ENCODE data around the gene HEBP2. TPM values are rescaled to one million over a fixed set of nuclear protein-coding genes. Genes with fewer than 3 reads are reported as not detected.

The HEBP2 gene
- total and polyA plus RNA-seq, 2 experiments from 2014 or later: 25.6 to 118 TPM

DNA sequence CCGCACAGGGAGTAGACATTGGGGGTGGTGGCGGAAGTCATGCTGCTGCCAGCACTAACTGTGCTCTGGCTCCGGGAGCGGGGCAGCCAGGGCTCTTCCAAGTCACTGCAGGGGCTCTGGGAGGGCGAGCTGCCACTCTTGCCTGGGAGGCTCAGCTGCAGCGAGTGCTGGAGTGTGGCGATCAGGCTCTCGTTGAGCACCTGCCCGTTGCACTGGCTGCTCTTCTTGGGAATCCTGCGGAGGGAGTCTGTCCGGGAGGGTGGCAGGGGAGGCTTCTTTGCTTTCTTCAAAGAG lies 28.0 kb downstream of the HEBP2 start:
- Histone ChIP-seq H3F3A (replicated peaks; ENCODE audit: low read depth) (0 out of 2 replicates have a peak, but pooled peaks cover 7% of the 10 kb centered on the region), H3K4me3 (no peak overlapping the region), H3K4me1 (ENCODE audit: insufficient read depth) (no peaks in the 10 kb centered on the region), H3K9me2 (ENCODE audit: insufficient read depth) (no peaks in the 10 kb centered on the region; the same call in 1 of the 2 replicates), H3K36me3 (ENCODE audit: insufficient read depth) (no peaks in the 10 kb centered on the region), H3K27ac (ENCODE audit: low read depth) (no peak overlapping the region), H4K20me1 (replicated peaks; ENCODE audit: insufficient read depth) (no peaks in the 10 kb centered on the region), H3K4me2 (no peak overlapping the region), H2AFZ (no peak overlapping the region), H3K79me2 (replicated peaks; ENCODE audit: insufficient read depth) (no peaks in the 10 kb centered on the region), H3K27me3 (ENCODE audit: insufficient read depth) (no peaks in the 10 kb centered on the region)
- Mint-ChIP-seq H3K27ac (no peak overlapping the region), H3K4me1 (peaks cover 19% of the 10 kb centered on the region), H3K9me3 (no peaks in the 10 kb centered on the region), H3K27me3 (ENCODE audit: insufficient read depth, low read depth, poor library complexity) (peaks cover 2% of the 10 kb centered on the region), H3K36me3 (ENCODE audit: low read depth) (peaks cover 8% of the 10 kb centered on the region; the same call in 1 of the 3 replicates), H3K4me3 (no peak overlapping the region)
- ATAC-seq: no peak
- no peak for DNase-seq (ENCODE audit: low spot score)
- TF ChIP-seq EZH2phosphoT487 (IDR thresholded peaks at IDR 0.05; ENCODE audit: unreplicated experiment) (no peak), POLR2AphosphoS5 (IDR thresholded peaks at IDR 0.05; ENCODE audit: low read depth) (no peak), CREB1 (CRISPR knock-in tag; IDR thresholded peaks at IDR 0.05; ENCODE audit: low read depth) (no peak), JUNB (IDR thresholded peaks at IDR 0.05; ENCODE audit: unreplicated experiment) (no peak), NANOG (IDR thresholded peaks at IDR 0.05; ENCODE audit: borderline replicate concordance) (no peak), EZH2 (IDR thresholded peaks at IDR 0.05; ENCODE audit: low read depth, unreplicated experiment) (no peak), ZNF114 (CRISPR knock-in tag; IDR thresholded peaks at IDR 0.05) (no peak)
- TF ChIP-seq, protein P1, sequence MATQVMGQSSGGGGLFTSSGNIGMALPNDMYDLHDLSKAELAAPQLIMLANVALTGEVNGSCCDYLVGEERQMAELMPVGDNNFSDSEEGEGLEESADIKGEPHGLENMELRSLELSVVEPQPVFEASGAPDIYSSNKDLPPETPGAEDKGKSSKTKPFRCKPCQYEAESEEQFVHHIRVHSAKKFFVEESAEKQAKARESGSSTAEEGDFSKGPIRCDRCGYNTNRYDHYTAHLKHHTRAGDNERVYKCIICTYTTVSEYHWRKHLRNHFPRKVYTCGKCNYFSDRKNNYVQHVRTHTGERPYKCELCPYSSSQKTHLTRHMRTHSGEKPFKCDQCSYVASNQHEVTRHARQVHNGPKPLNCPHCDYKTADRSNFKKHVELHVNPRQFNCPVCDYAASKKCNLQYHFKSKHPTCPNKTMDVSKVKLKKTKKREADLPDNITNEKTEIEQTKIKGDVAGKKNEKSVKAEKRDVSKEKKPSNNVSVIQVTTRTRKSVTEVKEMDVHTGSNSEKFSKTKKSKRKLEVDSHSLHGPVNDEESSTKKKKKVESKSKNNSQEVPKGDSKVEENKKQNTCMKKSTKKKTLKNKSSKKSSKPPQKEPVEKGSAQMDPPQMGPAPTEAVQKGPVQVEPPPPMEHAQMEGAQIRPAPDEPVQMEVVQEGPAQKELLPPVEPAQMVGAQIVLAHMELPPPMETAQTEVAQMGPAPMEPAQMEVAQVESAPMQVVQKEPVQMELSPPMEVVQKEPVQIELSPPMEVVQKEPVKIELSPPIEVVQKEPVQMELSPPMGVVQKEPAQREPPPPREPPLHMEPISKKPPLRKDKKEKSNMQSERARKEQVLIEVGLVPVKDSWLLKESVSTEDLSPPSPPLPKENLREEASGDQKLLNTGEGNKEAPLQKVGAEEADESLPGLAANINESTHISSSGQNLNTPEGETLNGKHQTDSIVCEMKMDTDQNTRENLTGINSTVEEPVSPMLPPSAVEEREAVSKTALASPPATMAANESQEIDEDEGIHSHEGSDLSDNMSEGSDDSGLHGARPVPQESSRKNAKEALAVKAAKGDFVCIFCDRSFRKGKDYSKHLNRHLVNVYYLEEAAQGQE (IDR thresholded peaks at IDR 0.05; ENCODE audit: unreplicated experiment): no peak
- TF ChIP-seq, protein P2, sequence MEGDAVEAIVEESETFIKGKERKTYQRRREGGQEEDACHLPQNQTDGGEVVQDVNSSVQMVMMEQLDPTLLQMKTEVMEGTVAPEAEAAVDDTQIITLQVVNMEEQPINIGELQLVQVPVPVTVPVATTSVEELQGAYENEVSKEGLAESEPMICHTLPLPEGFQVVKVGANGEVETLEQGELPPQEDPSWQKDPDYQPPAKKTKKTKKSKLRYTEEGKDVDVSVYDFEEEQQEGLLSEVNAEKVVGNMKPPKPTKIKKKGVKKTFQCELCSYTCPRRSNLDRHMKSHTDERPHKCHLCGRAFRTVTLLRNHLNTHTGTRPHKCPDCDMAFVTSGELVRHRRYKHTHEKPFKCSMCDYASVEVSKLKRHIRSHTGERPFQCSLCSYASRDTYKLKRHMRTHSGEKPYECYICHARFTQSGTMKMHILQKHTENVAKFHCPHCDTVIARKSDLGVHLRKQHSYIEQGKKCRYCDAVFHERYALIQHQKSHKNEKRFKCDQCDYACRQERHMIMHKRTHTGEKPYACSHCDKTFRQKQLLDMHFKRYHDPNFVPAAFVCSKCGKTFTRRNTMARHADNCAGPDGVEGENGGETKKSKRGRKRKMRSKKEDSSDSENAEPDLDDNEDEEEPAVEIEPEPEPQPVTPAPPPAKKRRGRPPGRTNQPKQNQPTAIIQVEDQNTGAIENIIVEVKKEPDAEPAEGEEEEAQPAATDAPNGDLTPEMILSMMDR (conservative IDR thresholded peaks at IDR 0.05; ENCODE audit: low read depth in 2 of 2): no peak
- TF ChIP-seq, protein P3, sequence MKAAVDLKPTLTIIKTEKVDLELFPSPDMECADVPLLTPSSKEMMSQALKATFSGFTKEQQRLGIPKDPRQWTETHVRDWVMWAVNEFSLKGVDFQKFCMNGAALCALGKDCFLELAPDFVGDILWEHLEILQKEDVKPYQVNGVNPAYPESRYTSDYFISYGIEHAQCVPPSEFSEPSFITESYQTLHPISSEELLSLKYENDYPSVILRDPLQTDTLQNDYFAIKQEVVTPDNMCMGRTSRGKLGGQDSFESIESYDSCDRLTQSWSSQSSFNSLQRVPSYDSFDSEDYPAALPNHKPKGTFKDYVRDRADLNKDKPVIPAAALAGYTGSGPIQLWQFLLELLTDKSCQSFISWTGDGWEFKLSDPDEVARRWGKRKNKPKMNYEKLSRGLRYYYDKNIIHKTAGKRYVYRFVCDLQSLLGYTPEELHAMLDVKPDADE (IDR thresholded peaks at IDR 0.05): no peak
- TF ChIP-seq, protein P4, sequence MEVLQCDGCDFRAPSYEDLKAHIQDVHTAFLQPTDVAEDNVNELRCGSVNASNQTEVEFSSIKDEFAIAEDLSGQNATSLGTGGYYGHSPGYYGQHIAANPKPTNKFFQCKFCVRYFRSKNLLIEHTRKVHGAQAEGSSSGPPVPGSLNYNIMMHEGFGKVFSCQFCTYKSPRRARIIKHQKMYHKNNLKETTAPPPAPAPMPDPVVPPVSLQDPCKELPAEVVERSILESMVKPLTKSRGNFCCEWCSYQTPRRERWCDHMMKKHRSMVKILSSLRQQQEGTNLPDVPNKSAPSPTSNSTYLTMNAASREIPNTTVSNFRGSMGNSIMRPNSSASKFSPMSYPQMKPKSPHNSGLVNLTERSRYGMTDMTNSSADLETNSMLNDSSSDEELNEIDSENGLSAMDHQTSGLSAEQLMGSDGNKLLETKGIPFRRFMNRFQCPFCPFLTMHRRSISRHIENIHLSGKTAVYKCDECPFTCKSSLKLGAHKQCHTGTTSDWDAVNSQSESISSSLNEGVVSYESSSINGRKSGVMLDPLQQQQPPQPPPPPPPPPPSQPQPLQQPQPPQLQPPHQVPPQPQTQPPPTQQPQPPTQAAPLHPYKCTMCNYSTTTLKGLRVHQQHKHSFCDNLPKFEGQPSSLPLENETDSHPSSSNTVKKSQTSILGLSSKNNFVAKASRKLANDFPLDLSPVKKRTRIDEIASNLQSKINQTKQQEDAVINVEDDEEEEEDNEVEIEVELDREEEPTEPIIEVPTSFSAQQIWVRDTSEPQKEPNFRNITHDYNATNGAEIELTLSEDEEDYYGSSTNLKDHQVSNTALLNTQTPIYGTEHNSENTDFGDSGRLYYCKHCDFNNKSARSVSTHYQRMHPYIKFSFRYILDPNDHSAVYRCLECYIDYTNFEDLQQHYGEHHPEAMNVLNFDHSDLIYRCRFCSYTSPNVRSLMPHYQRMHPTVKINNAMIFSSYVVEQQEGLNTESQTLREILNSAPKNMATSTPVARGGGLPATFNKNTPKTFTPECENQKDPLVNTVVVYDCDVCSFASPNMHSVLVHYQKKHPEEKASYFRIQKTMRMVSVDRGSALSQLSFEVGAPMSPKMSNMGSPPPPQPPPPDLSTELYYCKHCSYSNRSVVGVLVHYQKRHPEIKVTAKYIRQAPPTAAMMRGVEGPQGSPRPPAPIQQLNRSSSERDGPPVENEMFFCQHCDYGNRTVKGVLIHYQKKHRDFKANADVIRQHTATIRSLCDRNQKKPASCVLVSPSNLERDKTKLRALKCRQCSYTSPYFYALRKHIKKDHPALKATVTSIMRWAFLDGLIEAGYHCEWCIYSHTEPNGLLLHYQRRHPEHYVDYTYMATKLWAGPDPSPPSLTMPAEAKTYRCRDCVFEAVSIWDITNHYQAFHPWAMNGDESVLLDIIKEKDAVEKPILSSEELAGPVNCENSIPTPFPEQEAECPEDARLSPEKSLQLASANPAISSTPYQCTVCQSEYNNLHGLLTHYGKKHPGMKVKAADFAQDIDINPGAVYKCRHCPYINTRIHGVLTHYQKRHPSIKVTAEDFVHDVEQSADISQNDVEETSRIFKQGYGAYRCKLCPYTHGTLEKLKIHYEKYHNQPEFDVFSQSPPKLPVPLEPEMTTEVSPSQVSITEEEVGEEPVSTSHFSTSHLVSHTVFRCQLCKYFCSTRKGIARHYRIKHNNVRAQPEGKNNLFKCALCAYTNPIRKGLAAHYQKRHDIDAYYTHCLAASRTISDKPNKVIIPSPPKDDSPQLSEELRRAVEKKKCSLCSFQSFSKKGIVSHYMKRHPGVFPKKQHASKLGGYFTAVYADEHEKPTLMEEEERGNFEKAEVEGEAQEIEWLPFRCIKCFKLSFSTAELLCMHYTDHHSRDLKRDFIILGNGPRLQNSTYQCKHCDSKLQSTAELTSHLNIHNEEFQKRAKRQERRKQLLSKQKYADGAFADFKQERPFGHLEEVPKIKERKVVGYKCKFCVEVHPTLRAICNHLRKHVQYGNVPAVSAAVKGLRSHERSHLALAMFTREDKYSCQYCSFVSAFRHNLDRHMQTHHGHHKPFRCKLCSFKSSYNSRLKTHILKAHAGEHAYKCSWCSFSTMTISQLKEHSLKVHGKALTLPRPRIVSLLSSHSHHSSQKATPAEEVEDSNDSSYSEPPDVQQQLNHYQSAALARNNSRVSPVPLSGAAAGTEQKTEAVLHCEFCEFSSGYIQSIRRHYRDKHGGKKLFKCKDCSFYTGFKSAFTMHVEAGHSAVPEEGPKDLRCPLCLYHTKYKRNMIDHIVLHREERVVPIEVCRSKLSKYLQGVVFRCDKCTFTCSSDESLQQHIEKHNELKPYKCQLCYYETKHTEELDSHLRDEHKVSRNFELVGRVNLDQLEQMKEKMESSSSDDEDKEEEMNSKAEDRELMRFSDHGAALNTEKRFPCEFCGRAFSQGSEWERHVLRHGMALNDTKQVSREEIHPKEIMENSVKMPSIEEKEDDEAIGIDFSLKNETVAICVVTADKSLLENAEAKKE (CRISPR knock-in tag; IDR thresholded peaks at IDR 0.05): no peak
